ENCODE measurements around the gene MCTP1.
A peak's percentile ranks its signal among the peaks of the same experiment; 100 is the strongest.

Gene MCTP1

DNA sequence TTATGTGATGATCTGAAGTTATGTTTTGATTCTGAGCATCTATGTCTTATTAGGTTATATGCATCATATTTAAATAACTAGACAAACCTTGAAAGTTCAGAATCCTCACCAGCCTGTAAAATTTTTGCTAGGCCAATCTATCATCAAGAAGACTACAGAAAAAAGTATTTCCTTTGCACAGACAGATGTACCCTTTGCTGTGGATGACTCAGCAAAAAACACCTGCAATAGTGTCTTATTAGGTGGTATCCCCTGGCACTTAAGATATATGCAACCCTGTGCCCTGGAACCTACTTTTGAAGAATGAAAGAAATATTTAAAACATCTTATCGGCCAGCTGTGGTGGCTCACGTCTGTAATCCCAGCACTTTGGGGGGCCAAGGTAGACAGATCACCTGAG, 535.9 kb downstream of the MCTP1 start:
- Histone ChIP-seq H3K4me3 (ENCODE audit: low read length) (no peak overlapping the region), H2AFZ (ENCODE audit: low read depth, low read length) (no peak overlapping the region), H3K79me2 (ENCODE audit: low read length) (no peaks in the 10 kb centered on the region), H3K36me3 (replicated peaks; ENCODE audit: low read depth, low read length) (no peaks in the 10 kb centered on the region), H3K9ac (ENCODE audit: low read length) (no peak overlapping the region), H3K4me2 (ENCODE audit: low read length) (no peak overlapping the region), H3K4me1 (ENCODE audit: low read length) (peaks cover 41% of the 10 kb centered on the region), H3K27ac (ENCODE audit: low read length) (no peak overlapping the region), H4K20me1 (ENCODE audit: insufficient read depth, low read length) (no peaks in the 10 kb centered on the region), H3K27me3 (ENCODE audit: low read depth, low read length) (no peaks in the 10 kb centered on the region), H3K9me3 (ENCODE audit: insufficient read depth, low read length) (no peaks in the 10 kb centered on the region)
- TF ChIP-seq EZH2phosphoT487 (IDR thresholded peaks at IDR 0.05; ENCODE audit: low read depth) = no peak
- TF ChIP-seq, protein P1, sequence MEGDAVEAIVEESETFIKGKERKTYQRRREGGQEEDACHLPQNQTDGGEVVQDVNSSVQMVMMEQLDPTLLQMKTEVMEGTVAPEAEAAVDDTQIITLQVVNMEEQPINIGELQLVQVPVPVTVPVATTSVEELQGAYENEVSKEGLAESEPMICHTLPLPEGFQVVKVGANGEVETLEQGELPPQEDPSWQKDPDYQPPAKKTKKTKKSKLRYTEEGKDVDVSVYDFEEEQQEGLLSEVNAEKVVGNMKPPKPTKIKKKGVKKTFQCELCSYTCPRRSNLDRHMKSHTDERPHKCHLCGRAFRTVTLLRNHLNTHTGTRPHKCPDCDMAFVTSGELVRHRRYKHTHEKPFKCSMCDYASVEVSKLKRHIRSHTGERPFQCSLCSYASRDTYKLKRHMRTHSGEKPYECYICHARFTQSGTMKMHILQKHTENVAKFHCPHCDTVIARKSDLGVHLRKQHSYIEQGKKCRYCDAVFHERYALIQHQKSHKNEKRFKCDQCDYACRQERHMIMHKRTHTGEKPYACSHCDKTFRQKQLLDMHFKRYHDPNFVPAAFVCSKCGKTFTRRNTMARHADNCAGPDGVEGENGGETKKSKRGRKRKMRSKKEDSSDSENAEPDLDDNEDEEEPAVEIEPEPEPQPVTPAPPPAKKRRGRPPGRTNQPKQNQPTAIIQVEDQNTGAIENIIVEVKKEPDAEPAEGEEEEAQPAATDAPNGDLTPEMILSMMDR (IDR thresholded peaks at IDR 0.05; ENCODE audit: low read depth, low read length) = no peak

DNA sequence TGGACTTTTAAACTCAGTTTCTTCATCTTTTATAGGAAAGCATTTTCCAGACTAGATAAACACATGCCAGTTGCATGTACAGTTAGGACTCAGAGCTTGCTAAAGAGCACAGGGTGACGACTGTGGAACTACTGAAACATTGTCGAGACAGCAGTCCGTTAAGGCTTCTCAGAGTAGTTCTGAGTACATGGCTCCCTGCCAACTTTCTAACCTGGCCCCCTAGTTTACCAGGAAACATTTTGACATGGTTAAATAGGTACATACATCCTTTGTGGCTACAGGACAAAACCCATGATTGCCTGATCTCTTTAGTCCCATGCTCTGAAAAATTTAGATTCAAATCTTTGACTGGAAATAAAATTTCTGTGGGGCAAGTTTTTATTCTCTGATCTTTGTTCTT, 536.7 kb downstream of the MCTP1 start:
- Histone ChIP-seq H3K4me3 (ENCODE audit: low read length) (no peak overlapping the region), H3K9me3 (ENCODE audit: insufficient read depth, low read length) (no peaks in the 10 kb centered on the region), H3K36me3 (replicated peaks; ENCODE audit: low read depth, low read length) (no peaks in the 10 kb centered on the region), H3K27me3 (ENCODE audit: low read depth, low read length) (no peaks in the 10 kb centered on the region), H3K9ac (ENCODE audit: low read length) (no peak overlapping the region), H3K79me2 (ENCODE audit: low read length) (no peaks in the 10 kb centered on the region), H3K4me2 (ENCODE audit: low read length) (no peak overlapping the region), H3K4me1 (ENCODE audit: low read length) (peaks cover 42% of the 10 kb centered on the region), H4K20me1 (ENCODE audit: insufficient read depth, low read length) (no peaks in the 10 kb centered on the region), H2AFZ (ENCODE audit: low read depth, low read length) (no peak overlapping the region), H3K27ac (ENCODE audit: low read length) (no peak overlapping the region)
- no peak for TF ChIP-seq EZH2phosphoT487 (IDR thresholded peaks at IDR 0.05; ENCODE audit: low read depth)
- TF ChIP-seq, protein P1 (IDR thresholded peaks at IDR 0.05; ENCODE audit: low read depth, low read length) = no peak

DNA sequence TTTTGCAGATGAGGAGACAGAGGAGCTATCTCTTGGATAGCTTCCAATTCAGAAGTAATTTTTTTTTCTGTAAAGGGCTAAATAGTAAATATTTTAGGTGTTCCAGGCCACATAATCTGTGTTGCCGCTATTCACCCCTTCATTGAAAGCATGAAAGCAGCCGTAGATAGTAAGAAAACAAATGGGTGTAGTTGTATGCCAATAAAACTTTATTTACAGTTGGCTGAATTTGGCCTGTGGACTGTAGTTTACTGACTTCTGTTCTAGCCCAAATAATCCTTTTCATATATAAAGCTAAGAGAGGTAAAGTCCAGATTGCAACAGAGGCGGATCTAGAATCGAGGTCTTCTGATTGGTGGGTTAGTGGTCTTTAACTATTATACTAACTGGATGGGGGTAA, 537.5 kb downstream of the MCTP1 start:
- H3K79me2 ChIP-seq (ENCODE audit: low read length) = no peaks in the 10 kb centered on the region
- no peaks in the 10 kb centered on the region for H3K36me3 ChIP-seq (replicated peaks; ENCODE audit: low read depth, low read length)
- TF ChIP-seq, protein P1 (IDR thresholded peaks at IDR 0.05; ENCODE audit: low read depth, low read length) = no peak
- TF ChIP-seq EZH2phosphoT487 (IDR thresholded peaks at IDR 0.05; ENCODE audit: low read depth) = no peak
- no peak overlapping the region for H2AFZ ChIP-seq (ENCODE audit: low read depth, low read length)
- no peaks in the 10 kb centered on the region for H3K27me3 ChIP-seq (ENCODE audit: low read depth, low read length)
- H3K4me1 ChIP-seq (ENCODE audit: low read length) = peaks cover 42% of the 10 kb centered on the region
- H4K20me1 ChIP-seq (ENCODE audit: insufficient read depth, low read length) = no peaks in the 10 kb centered on the region
- no peak overlapping the region for H3K9ac ChIP-seq (ENCODE audit: low read length)
- H3K4me2 ChIP-seq (ENCODE audit: low read length) = peak overlapping the region; percentile 65; the same call in 1 of the 2 replicates
- H3K4me3 ChIP-seq (ENCODE audit: low read length) = no peak overlapping the region
- H3K9me3 ChIP-seq (ENCODE audit: insufficient read depth, low read length) = no peaks in the 10 kb centered on the region
- no peak overlapping the region for H3K27ac ChIP-seq (ENCODE audit: low read length)

DNA sequence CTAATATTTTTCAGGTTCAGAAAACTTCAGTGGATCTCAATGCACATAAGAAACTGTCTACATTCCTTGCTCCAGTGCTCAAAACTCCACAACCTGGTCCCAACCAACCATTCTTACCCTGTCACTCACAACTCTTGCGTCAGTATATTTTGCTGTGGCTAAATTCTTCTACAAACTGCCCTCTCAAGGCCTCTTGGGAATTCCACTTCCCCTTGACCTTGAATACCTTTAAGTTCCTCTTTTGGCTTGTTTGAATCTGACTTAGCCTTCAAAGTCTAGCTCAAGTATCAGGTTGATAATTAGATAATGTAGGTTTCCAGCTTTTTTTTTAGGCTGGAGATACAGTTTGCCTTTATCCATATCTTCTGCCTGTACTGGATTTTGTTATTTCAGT, 538.2 kb downstream of the MCTP1 start:
- no peaks in the 10 kb centered on the region for H4K20me1 ChIP-seq (ENCODE audit: insufficient read depth, low read length)
- TF ChIP-seq EZH2phosphoT487 (IDR thresholded peaks at IDR 0.05; ENCODE audit: low read depth) = no peak
- TF ChIP-seq, protein P1 (IDR thresholded peaks at IDR 0.05; ENCODE audit: low read depth, low read length) = no peak
- no peak overlapping the region for H2AFZ ChIP-seq (ENCODE audit: low read depth, low read length)
- H3K9me3 ChIP-seq (ENCODE audit: insufficient read depth, low read length) = no peaks in the 10 kb centered on the region
- no peaks in the 10 kb centered on the region for H3K79me2 ChIP-seq (ENCODE audit: low read length)
- H3K4me2 ChIP-seq (ENCODE audit: low read length) = peak overlapping the region; percentile 65
- H3K36me3 ChIP-seq (replicated peaks; ENCODE audit: low read depth, low read length) = no peaks in the 10 kb centered on the region
- peak overlapping the region; percentile 44 for H3K4me3 ChIP-seq (ENCODE audit: low read length)
- no peaks in the 10 kb centered on the region for H3K27me3 ChIP-seq (ENCODE audit: low read depth, low read length)
- H3K4me1 ChIP-seq (ENCODE audit: low read length) = peaks cover 42% of the 10 kb centered on the region
- H3K27ac ChIP-seq (ENCODE audit: low read length) = no peak overlapping the region; the same call in 1 of the 2 replicates
- H3K9ac ChIP-seq (ENCODE audit: low read length) = no peak overlapping the region

Data from OCI-LY3 (cell line).